ENCODE results near the gene LARGE1.
A peak's percentile ranks its signal among the peaks of the same experiment; 100 is the strongest.

The LARGE1 gene

GRCh38 chr22:33920197-33920540 lies at the start of gene LARGE1:
TSS of gene LARGE1 (minus strand) at chr22:33920476.
- DNase-seq, result no peak

- no peak for DNase-seq
Measured at GRCh38 chr22:33969045-33969444, 48.8 kb upstream of the LARGE1 start.

- DNase-seq, result no peak
Measured at GRCh38 chr22:33964121-33964520, 43.8 kb upstream of the LARGE1 start.

GRCh38 chr22:33962409-33962808 lies 42.1 kb upstream of the LARGE1 start:
- DNase-seq, result no peak

DNA sequence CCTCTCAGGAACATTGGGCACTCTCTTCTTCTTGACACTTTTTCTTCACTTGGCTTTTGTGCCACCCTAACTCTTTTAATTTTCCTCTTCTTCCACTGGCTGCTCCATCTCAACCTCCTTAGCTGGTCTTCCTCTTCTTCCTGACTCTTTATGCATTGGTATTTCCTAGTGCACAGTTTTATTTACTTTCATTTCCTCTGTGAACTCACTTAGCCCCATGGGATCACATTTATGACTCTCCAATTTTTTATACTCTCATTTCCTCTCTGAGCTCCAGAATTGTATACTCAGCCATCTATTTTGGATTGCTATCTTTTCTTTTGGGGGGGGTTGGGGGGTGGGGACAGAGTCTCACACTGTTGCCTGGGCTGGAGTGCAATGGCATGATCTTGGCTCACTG lies 38.5 kb upstream of the LARGE1 start:
- DNase-seq, result no peak

DNA sequence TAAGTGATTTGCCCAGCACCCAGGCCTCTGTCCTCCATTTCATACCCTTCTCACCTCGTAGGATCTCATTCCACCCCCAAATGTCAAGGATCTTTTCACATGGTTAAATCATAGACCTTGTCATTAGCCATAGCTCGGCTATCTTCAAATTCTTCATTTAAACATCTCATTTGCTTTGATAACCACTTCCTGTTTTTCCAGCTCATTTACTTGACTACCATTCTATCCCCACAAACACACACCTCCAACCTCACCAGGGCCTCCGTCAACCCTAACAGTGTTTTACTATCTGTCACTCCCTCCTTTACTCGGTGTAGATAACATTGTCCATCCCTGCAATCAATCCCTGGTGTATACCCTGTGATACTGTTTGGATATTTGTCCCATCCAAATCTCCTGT lies 36.8 kb upstream of the LARGE1 start:
- no peak for DNase-seq

GRCh38 chr22:33952776-33953175 lies 32.5 kb upstream of the LARGE1 start:
- no peak for DNase-seq

DNA sequence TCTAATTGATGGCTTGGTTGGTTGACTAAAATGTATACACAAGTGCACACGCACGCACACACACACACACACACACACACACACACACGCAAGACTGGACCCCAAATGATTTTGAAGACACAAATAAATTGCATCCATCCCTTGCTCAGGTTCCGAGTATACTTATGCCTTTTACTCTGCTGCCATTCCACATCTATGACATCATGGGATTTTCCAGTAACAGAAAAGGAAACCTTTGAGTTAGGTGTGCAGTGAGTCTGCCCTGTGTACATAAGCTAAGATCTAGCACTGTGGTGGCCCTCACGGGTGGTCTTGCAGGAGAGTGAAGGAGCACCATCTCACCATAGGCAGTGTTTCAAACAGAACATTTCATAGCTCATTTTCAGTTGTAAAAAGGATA lies 20.5 kb upstream of the LARGE1 start:
- DNase-seq, result no peak

GRCh38 chr22:33932997-33933396 lies 12.7 kb upstream of the LARGE1 start:
- DNase-seq, result no peak

DNA sequence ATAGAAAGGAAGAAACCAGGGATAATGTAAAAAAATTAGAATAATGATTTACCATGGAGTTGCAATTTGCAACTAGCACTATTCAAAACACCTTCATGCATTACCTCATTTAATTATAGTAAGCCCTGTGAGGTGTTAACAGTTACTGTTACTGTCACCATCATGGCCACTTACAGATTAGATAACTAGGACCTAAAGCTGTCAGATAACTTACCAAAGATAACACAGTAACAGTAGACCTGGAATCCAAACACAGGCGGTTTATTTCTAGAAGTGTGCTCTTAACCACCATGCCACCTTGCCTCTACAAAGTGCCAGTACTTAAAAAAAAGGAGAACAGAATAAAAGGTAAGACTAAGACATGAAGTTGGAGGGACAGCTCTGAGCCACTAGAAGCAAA lies 11.1 kb upstream of the LARGE1 start:
- no peak for DNase-seq

- DNase-seq, result no peak
Measured at GRCh38 chr22:33927752-33928151, 7.5 kb upstream of the LARGE1 start.

DNA sequence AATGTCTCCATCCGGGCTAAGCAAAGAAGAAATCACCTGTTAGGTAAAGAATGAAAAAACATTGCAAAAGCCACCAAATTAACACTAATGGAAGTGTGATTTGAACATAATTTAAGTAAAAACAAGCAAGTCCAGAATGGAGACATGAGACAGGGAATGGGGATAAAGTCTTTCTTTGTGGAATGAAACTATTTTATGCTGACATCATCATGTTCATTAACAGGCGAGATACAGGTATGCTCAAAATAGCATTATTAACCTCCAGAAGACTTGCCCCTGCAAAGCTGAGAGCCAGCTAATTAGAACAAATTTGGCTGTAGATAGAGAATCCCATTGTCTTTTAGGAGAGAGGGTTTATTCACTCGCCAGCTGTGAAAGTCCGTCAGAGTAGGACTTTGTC lies 4.9 kb upstream of the LARGE1 start:
- DNase-seq, result no peak

- DNase-seq, result peak; percentile 70
Measured at GRCh38 chr22:33923660-33924246, 3.5 kb upstream of the LARGE1 start.

DNA sequence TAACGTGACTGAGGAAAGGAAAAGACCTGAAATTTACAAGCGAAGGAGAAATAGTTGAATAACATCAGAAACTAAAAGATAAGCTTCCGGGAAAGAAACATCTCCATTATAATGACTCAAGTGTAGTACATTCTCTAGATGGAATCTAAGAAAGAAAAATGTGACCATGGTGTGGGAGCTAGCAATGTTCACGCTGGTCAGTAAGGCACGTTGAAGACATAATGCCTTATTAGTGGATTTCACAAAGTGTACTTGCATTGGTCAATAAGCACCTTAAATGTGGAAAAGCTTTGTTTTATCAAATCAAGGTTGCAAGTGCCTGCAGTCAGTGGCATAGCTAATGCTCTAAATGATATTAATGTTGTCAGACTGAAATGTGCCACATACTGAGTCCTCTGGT lies 2.8 kb upstream of the LARGE1 start:
- no peak for DNase-seq

- DNase-seq, result no peak
Measured at GRCh38 chr22:33922349-33922681, 2.0 kb upstream of the LARGE1 start.

GRCh38 chr22:33921525-33922348 lies 1.5 kb upstream of the LARGE1 start:
- DNase-seq, result no peak

- DNase-seq, result peak; percentile 85
Measured at GRCh38 chr22:33920927-33921524, 750 bp upstream of the LARGE1 start.

DNA sequence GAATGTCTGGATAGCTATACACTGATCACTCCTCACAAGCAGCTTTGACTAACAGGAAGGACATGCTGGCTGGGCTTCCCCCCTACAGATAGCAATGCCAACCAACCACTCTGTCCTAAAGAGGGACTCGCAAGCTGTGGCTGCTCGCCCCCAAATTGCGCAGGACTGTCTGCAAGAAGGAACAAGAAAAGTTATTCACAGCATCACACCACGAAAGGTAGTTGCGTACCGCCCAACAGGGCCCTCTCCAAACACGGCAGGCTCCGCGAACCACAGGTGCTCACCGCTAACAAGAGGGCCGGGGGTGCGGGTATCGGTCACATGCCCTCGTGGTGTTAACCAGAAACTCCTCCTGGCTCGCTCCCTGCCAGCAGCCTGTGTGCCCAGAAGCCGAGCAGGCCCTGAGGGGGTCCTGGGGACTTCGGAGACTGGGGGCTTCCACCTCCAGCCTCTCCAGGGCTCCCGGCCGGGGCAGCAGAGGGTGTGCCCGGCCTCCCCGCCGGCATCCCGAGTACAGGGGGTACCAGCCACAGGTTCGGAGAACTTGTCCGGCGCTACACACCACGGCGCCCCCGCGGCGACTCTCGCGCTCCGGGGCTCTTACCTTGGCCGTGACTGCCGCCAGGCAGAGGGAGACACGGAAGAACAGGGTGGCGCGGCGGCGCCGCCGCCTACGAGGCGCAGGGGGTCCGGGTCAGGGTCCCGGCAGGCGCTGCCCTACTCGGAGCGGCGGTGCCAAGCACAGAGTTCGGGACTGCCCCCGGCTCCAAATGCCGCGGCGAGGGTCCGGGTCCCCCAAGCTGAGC lies 682 bp downstream of the LARGE1 start:
- no peak for DNase-seq

GRCh38 chr22:33918676-33919365 lies 1.5 kb downstream of the LARGE1 start:
- no peak for DNase-seq

GRCh38 chr22:33917744-33918406 lies 2.4 kb downstream of the LARGE1 start:
- peak; percentile 9 for DNase-seq

DNA sequence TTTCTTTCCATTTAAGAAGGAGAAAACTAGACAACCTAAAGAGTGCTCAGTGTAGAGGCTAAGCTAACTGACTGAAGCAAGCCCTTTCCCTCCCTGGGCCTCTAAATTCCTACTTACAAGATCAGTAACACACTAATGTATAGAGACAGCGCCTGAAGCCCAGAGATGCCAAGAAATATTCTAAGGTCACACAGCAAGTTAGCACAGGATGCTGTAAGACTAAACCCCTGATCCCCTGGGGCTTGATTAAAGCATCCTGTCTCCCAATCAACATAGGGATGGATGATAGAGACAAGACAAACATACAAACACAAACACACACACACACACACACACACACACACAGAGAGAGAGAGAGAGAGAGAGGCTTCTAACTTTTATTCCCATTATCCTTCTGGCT lies 5.6 kb downstream of the LARGE1 start:
- no peak for DNase-seq

DNA sequence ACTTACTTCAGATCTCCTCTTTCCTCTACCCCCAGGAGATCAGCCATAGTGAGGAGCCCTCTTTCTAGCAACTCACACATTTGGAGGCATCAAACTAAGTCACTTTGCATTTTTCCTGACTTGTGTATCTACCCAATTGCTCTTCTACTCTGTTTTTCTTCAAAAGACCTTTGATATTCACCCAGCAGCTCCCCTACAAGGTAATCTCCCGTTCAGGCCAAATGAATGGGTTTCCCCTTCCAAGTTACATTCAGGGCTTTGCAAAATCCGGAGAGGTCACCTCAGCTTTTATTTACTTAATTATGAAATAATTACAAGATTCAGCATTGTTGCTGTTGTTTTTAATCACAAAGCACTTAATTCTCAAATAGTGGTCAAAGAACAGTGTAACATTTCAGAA lies 6.1 kb downstream of the LARGE1 start:
- no peak for DNase-seq

- no peak for DNase-seq
Measured at GRCh38 chr22:33913188-33913587, 7.1 kb downstream of the LARGE1 start.
